ENCODE results near the gene AURKAIP1. TPM values are rescaled to one million over a fixed set of nuclear protein-coding genes. Genes with fewer than 3 reads are reported as not detected.

Gene AURKAIP1
- total and polyA plus RNA-seq, 2 of the 13 experiments (the other 11 are each of a cell fraction or from before 2014, with no cell fraction given), result 69.5 to 175 TPM

DNA sequence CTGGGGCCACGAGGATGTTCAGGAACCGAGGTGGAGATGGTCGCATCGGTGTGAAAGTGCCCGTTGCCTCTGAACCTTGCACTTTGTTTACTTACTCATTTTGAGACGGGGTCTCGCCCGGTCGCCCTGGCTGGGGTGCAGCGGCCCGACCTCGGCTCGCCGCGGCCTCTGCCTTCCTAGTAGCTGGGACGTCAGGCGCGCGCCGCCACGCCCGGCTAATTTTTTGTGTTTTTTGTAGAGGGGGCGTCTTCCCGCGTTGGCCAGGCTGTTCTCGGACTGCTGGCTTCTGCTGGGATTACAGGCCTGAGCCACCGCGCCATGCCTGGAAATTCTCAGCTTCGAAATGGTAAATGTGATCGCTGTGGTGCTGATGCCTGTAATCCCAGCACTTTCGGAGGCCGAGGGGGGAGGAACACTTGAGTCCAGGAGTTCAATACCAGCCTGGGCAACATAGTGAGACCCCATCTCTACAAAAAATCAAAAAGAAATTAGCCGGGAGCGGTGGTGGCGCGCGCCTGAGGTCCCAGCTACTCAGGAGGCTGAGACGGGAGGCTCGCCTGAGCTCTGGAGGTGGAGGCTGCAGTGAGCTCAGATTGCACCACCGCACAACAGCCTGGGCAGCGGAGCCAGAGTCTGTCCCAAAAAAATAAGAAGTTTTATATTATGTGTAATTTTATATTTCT is 32.8 kb upstream of the AURKAIP1 start (continued):
- TF ChIP-seq ZNF460 (CRISPR knock-in tag; IDR thresholded peaks at IDR 0.05; ENCODE audit: borderline replicate concordance) (peak; percentile 46; the same call in 1 of the 2 replicates), SRY (CRISPR knock-in tag; IDR thresholded peaks at IDR 0.05) (0 out of 2 replicates have a peak, but pooled peaks have one; percentile 7), SNAI1 (CRISPR knock-in tag; IDR thresholded peaks at IDR 0.05; ENCODE audit: borderline replicate concordance) (no peak), TOPORS (CRISPR knock-in tag; IDR thresholded peaks at IDR 0.05) (peak; percentile 8), NR2C2 (CRISPR knock-in tag; IDR thresholded peaks at IDR 0.05; ENCODE audit: borderline replicate concordance) (no peak), ZNF607 (CRISPR knock-in tag; IDR thresholded peaks at IDR 0.05; ENCODE audit: borderline replicate concordance) (peak; percentile 67; the same call in 1 of the 2 replicates), ZNF121 (CRISPR knock-in tag; IDR thresholded peaks at IDR 0.05) (peak; percentile 92), MEF2D (CRISPR knock-in tag; IDR thresholded peaks at IDR 0.05) (0 out of 2 replicates have a peak, but pooled peaks have one; percentile 8), RBM39 (IDR thresholded peaks at IDR 0.05; ENCODE audit: low read depth, low read length, poor library complexity, severe bottlenecking) (peak; percentile 11), ZNF33B (CRISPR knock-in tag; IDR thresholded peaks at IDR 0.05) (no peak), ZNF234 (CRISPR knock-in tag; conservative IDR thresholded peaks at IDR 0.05) (peak; percentile 69; the same call in 1 of the 2 replicates), ZNF678 (CRISPR knock-in tag; IDR thresholded peaks at IDR 0.05) (0 out of 2 replicates have a peak, but pooled peaks have one; percentile 14), CENPX (CRISPR knock-in tag; IDR thresholded peaks at IDR 0.05) (0 out of 2 replicates have a peak, but pooled peaks have one; percentile 9), PHF5A (CRISPR knock-in tag; IDR thresholded peaks at IDR 0.05; ENCODE audit: low read depth, unreplicated experiment) (no peak), ZNF432 (CRISPR knock-in tag; IDR thresholded peaks at IDR 0.05; ENCODE audit: borderline replicate concordance) (0 out of 2 replicates have a peak, but pooled peaks have one; percentile 13), KDM5A (IDR thresholded peaks at IDR 0.05; ENCODE audit: borderline replicate concordance, low read length) (peak; percentile 5; the same call in 1 of the 2 replicates), ZNF260 (CRISPR knock-in tag; IDR thresholded peaks at IDR 0.05; ENCODE audit: borderline replicate concordance, low read depth) (no peak)
- TF ChIP-seq, protein P1, sequence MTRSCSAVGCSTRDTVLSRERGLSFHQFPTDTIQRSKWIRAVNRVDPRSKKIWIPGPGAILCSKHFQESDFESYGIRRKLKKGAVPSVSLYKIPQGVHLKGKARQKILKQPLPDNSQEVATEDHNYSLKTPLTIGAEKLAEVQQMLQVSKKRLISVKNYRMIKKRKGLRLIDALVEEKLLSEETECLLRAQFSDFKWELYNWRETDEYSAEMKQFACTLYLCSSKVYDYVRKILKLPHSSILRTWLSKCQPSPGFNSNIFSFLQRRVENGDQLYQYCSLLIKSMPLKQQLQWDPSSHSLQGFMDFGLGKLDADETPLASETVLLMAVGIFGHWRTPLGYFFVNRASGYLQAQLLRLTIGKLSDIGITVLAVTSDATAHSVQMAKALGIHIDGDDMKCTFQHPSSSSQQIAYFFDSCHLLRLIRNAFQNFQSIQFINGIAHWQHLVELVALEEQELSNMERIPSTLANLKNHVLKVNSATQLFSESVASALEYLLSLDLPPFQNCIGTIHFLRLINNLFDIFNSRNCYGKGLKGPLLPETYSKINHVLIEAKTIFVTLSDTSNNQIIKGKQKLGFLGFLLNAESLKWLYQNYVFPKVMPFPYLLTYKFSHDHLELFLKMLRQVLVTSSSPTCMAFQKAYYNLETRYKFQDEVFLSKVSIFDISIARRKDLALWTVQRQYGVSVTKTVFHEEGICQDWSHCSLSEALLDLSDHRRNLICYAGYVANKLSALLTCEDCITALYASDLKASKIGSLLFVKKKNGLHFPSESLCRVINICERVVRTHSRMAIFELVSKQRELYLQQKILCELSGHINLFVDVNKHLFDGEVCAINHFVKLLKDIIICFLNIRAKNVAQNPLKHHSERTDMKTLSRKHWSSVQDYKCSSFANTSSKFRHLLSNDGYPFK (CRISPR knock-in tag; IDR thresholded peaks at IDR 0.05; ENCODE audit: borderline replicate concordance), result no peak
- TF ChIP-seq, protein P2, sequence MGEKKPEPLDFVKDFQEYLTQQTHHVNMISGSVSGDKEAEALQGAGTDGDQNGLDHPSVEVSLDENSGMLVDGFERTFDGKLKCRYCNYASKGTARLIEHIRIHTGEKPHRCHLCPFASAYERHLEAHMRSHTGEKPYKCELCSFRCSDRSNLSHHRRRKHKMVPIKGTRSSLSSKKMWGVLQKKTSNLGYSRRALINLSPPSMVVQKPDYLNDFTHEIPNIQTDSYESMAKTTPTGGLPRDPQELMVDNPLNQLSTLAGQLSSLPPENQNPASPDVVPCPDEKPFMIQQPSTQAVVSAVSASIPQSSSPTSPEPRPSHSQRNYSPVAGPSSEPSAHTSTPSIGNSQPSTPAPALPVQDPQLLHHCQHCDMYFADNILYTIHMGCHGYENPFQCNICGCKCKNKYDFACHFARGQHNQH (CRISPR knock-in tag; IDR thresholded peaks at IDR 0.05), result no peak
- TF ChIP-seq, protein P3, sequence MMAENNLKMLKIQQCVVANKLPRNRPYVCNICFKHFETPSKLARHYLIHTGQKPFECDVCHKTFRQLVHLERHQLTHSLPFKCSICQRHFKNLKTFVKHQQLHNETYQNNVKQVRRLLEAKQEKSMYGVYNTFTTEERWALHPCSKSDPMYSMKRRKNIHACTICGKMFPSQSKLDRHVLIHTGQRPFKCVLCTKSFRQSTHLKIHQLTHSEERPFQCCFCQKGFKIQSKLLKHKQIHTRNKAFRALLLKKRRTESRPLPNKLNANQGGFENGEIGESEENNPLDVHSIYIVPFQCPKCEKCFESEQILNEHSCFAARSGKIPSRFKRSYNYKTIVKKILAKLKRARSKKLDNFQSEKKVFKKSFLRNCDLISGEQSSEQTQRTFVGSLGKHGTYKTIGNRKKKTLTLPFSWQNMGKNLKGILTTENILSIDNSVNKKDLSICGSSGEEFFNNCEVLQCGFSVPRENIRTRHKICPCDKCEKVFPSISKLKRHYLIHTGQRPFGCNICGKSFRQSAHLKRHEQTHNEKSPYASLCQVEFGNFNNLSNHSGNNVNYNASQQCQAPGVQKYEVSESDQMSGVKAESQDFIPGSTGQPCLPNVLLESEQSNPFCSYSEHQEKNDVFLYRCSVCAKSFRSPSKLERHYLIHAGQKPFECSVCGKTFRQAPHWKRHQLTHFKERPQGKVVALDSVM (CRISPR knock-in tag; IDR thresholded peaks at IDR 0.05), result peak; percentile 99
- TF ChIP-seq, protein P4, sequence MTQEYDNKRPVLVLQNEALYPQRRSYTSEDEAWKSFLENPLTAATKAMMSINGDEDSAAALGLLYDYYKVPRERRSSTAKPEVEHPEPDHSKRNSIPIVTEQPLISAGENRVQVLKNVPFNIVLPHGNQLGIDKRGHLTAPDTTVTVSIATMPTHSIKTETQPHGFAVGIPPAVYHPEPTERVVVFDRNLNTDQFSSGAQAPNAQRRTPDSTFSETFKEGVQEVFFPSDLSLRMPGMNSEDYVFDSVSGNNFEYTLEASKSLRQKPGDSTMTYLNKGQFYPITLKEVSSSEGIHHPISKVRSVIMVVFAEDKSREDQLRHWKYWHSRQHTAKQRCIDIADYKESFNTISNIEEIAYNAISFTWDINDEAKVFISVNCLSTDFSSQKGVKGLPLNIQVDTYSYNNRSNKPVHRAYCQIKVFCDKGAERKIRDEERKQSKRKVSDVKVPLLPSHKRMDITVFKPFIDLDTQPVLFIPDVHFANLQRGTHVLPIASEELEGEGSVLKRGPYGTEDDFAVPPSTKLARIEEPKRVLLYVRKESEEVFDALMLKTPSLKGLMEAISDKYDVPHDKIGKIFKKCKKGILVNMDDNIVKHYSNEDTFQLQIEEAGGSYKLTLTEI (CRISPR knock-in tag; conservative IDR thresholded peaks at IDR 0.05), result no peak
